ENCODE results near the gene ACSL5. TPM values are rescaled to one million over a fixed set of nuclear protein-coding genes. Genes with fewer than 3 reads are reported as not detected.
"Not testable (repeated sequence)": the region's sequence is repeated elsewhere in the genome, so short reads cannot be mapped to it uniquely, and the experiment has no call there.

Gene ACSL5
- total RNA-seq, 2 experiments from 2014 or later: 57.8 to 63.7 TPM

DNA sequence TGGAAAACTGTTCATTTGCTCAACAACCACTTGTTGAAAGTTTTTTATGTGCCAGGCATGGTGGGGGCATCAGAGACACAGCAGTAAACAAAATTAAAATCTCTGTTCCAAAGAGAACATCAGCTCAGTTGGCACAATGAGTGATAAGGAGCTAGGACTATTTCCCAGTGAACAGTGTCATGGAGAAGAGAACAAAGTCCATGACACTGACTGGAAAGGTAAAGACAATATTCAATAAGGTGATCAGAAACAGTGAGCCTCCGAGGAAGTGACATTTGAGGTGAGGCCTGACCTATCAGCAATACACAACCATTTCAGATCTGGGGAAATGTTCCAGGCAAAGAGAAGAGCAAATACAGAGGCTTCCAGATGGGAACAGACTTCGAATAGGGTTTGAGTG lies 14.6 kb downstream of the ACSL5 start:
- ChIA-PET POLR2A (no interaction called here), CTCF (interaction anchor here (1.1 kb wide), 1 partner anchor 9 kb away, joined by 5 read pairs; no protein-coding TSS in a partner anchor)
- Mint-ChIP-seq H3K27me3 (no peaks in the 10 kb centered on the region), H3K9me3 (no peaks in the 10 kb centered on the region), H3K4me1 (peaks cover 34% of the 10 kb centered on the region), H3K27ac (no peak overlapping the region), H3K36me3 (ENCODE audit: low read depth) (peaks cover 13% of the 10 kb centered on the region), H3K4me3 (no peak overlapping the region)
- no peak for DNase-seq

DNA sequence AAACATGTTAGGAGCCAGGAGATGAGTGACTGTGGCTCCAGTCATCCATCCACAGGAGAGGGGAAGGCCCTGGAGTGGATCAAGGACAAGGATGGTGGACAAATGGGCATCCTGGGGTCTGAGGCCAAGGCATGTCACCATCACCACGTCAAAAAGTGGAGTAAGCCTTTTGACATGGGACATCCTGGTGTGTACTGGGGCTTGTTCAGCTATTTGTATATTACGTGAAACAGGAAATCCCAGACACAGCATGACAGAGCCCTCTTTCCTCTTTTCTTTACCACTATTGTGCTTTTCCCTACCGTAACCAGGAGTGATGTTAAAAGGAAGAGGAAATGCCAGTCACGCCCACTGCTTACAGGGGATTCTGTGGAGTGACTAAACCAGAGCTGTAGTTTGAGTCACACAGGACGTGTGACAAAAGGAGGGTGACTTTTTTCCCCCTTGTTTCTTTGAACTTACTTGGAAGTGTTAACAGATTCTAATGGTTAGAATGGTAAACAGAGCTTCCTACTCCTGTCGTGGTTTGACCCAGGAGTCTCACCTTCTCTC lies 15.4 kb downstream of the ACSL5 start:
- Mint-ChIP-seq H3K27ac (no peak overlapping the region), H3K27me3 (no peaks in the 10 kb centered on the region), H3K4me3 (no peak overlapping the region), H3K4me1 (peaks cover 35% of the 10 kb centered on the region), H3K36me3 (ENCODE audit: low read depth) (peaks cover 15% of the 10 kb centered on the region), H3K9me3 (no peaks in the 10 kb centered on the region)
- ChIA-PET POLR2A (interaction anchor here (0.5 kb wide), 1 partner anchor 39 kb away, joined by 3 read pairs; no protein-coding TSS in a partner anchor), CTCF (interaction anchor here (2.1 kb wide), 1 partner anchor 14 kb away, joined by 7 read pairs; no protein-coding TSS in a partner anchor)
- DNase-seq: peak; percentile 21

DNA sequence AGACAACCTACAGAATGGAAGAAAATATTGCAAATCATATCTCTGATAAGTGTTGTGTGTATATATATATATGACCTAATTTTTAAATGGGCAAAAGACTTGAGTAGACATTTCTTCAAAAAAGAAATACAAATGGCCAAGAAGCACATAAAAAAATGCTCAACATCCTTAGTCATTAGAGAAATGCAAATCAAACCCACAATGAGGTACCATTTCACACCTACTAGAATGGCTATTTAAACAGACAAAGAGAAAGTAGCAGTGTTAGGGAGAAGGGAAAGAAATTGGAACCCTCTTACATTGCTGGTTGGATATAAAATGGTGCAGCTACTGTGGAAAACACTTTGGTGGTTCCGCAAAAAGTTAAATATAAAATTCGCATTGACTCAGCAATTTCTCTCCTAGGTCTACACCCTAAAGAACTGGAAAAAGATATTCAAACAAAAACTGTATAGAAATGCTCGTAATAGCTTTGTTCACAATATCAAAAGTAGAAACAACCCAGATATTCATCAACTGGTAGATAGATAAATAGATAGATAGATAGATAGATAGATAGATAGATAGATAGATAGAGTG lies 16.3 kb downstream of the ACSL5 start:
- POLR2A ChIA-PET: no interaction called here
- no peak overlapping the region for H3K4me3 Mint-ChIP-seq
- H3K9me3 Mint-ChIP-seq: no peaks in the 10 kb centered on the region
- peaks cover 13% of the 10 kb centered on the region for H3K36me3 Mint-ChIP-seq (ENCODE audit: low read depth)
- no peak overlapping the region for H3K27ac Mint-ChIP-seq
- H3K27me3 Mint-ChIP-seq: no peaks in the 10 kb centered on the region
- DNase-seq: no peak
- CTCF ChIA-PET: interaction anchor here (2.1 kb wide), 1 partner anchor 14 kb away, joined by 7 read pairs; no protein-coding TSS in a partner anchor
- H3K4me1 Mint-ChIP-seq: peaks cover 33% of the 10 kb centered on the region

DNA sequence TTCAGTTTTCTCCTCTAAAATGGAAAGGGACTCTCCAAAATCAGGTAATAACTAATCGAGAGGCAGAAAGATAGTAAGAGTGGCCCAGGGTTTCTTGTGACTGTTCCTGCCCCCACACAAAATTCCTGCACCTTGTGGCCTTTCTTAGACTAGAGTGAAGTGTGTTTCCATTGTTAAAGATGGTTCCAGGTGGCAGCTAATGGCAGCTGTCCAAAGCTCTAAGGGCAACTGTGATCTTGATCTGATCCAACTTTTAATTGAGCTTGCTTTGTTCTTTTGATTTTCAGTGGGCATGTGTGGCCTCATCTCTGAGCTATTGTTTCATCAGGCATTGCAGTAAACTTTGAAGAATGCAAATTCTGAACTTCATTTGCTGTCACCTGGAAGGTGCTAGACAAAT lies 19.4 kb downstream of the ACSL5 start:
- POLR2A ChIA-PET: no interaction called here
- no peaks in the 10 kb centered on the region for H3K9me3 Mint-ChIP-seq
- H3K27me3 Mint-ChIP-seq: no peaks in the 10 kb centered on the region
- H3K4me1 Mint-ChIP-seq: peaks cover 27% of the 10 kb centered on the region
- CTCF ChIA-PET: interaction anchor here (0.6 kb wide), 1 partner anchor 12 kb away, joined by 3 read pairs; no protein-coding TSS in a partner anchor
- no peak for DNase-seq
- no peak overlapping the region for H3K4me3 Mint-ChIP-seq
- H3K36me3 Mint-ChIP-seq (ENCODE audit: low read depth): peaks cover 11% of the 10 kb centered on the region
- no peak overlapping the region for H3K27ac Mint-ChIP-seq

DNA sequence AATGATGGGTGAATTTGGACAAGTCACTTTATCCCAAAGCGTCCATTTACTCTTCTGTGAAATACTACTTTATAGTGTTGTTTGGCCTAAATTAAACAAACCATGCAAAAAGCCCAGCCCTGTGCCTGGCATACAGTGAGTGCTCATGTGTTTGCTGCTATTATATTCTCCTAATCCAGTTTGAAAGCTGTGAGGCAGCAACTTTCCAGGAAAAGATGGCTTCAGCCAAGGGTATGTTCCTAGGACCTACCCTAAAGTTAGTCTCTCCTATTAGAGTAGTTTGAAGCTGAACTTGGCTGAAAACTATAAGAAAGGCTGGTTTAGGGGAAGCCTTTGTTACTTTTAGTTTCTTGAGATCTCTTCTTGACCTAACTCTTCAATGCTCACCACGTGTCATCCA lies 19.9 kb downstream of the ACSL5 start:
- Mint-ChIP-seq H3K36me3 (ENCODE audit: low read depth) (peaks cover 11% of the 10 kb centered on the region), H3K4me1 (peaks cover 22% of the 10 kb centered on the region), H3K9me3 (no peaks in the 10 kb centered on the region), H3K4me3 (no peak overlapping the region), H3K27me3 (no peaks in the 10 kb centered on the region), H3K27ac (no peak overlapping the region)
- CTCF ChIA-PET: no interaction called here
- POLR2A ChIA-PET: no interaction called here
- DNase-seq: no peak

DNA sequence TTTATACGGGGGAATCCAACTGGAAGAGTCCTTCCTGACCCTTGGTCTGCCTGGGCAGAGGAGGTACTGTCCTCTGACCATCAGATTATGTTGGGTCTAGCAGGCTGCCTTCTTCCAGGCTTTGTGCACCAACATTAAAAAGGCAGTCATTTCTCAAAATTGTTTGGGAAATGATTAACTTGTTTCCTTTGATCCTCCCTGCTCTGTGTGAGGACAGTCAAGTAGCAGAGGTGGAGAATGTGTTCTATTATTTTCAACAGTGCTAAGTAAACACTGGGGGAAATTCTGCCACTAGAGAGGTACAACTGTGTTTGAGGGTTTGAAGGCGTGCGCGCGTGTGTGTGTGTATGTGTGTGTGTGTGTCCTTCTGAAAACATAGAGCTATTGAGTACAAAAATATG lies 20.6 kb downstream of the ACSL5 start:
- Mint-ChIP-seq H3K36me3 (ENCODE audit: low read depth) (peaks cover 12% of the 10 kb centered on the region), H3K27ac (no peak overlapping the region), H3K27me3 (no peaks in the 10 kb centered on the region), H3K4me1 (peaks cover 16% of the 10 kb centered on the region), H3K4me3 (no peak overlapping the region), H3K9me3 (no peaks in the 10 kb centered on the region)
- DNase-seq: no peak
- CTCF ChIA-PET: no interaction called here
- POLR2A ChIA-PET: no interaction called here

DNA sequence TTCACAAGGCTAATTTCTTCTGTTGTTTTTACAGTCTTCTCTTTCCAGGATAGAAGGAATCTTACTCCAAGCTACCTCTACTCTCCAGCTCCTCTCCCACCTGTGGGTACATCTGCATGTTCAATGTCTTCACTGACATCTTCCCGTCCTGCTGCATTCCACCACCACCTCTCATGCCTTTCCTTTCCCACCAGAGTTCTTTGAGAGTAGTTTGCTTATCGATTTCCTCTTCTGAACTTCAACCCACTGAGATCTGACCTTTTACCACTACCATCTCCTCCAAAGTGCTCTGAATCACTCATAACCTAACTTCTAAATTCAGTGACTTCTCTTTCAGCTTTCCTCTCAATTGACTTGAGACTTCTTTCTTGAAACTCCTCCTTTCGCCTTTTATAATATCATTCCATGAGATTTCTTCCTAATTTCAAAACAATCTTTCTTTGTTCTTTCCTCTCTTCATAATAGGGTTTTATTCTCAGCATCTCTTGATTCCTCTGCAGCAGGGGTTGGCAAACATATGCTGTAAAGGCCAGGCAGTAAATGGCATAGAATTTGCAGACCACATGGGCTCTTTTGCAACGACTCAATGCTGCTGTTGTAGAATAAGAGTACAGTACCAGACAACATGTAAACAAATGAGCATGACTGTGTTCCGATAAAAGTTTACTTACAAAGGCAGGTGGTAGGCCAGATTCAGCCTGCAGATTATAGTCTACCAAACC lies 22.1 kb downstream of the ACSL5 start:
- no peak for DNase-seq
- ChIA-PET POLR2A (no interaction called here), CTCF (interaction anchor here (0.7 to 1.0 kb wide), 2 partner anchors 14 to 18 kb away, joined by 3 read pairs; no protein-coding TSS in a partner anchor)
- Mint-ChIP-seq H3K27me3 (no peaks in the 10 kb centered on the region), H3K9me3 (no peaks in the 10 kb centered on the region), H3K4me3 (no peak overlapping the region), H3K4me1 (peaks cover 6% of the 10 kb centered on the region), H3K27ac (no peak overlapping the region), H3K36me3 (ENCODE audit: low read depth) (peaks cover 16% of the 10 kb centered on the region)

DNA sequence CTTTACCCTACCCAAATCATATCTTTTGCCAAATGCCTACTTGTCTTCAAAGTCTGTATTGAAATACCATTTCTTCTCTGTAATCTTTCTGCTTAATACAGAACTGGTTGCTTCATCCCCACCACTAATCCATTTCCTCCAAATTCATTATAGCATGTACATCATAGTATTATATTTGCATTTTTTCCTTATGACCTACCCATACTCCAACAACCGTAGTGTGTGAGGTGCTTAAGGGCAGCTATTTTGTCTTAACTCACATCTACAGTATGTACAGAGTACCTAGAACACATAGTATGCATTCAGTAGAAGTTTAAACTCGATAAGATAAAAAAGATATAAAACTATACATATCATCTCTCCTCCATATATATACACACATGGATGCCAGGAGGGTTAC lies 23.7 kb downstream of the ACSL5 start:
- POLR2A ChIA-PET: no interaction called here
- no peaks in the 10 kb centered on the region for H3K9me3 Mint-ChIP-seq

DNA sequence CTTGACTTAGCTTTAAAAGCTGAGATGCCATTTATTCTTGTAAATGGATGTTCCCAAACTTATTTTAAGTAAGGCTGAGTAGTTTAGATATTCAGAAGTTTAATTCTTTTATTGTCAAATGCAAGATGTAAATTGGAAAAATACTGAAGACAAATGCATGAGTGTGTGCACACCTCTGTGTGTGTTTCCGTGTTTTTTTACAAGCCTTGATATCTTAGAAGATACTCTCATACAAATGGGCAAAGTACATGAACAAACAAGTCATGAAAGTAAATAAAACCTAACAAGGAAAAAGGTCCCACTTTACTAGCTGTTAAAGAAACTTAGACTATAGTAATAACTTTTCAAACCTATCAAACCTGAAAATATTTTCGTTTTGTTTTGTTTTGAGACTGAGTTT lies 29.0 kb downstream of the ACSL5 start:
- DNase-seq: no peak
- Mint-ChIP-seq H3K4me1 (no peaks in the 10 kb centered on the region), H3K36me3 (ENCODE audit: low read depth) (peaks cover 52% of the 10 kb centered on the region), H3K9me3 (peaks cover 2% of the 10 kb centered on the region), H3K27me3 (no peaks in the 10 kb centered on the region), H3K27ac (no peak overlapping the region), H3K4me3 (no peak overlapping the region)
- POLR2A ChIA-PET: no interaction called here
- CTCF ChIA-PET: no interaction called here

More for the DNA sequence above, 23.7 kb downstream of the ACSL5 start:
- DNase-seq: no peak
- Mint-ChIP-seq H3K27ac (no peak overlapping the region), H3K4me1 (peaks cover 3% of the 10 kb centered on the region), H3K36me3 (ENCODE audit: low read depth) (peaks cover 19% of the 10 kb centered on the region), H3K4me3 (no peak overlapping the region), H3K27me3 (no peaks in the 10 kb centered on the region)
- CTCF ChIA-PET: no interaction called here

DNA sequence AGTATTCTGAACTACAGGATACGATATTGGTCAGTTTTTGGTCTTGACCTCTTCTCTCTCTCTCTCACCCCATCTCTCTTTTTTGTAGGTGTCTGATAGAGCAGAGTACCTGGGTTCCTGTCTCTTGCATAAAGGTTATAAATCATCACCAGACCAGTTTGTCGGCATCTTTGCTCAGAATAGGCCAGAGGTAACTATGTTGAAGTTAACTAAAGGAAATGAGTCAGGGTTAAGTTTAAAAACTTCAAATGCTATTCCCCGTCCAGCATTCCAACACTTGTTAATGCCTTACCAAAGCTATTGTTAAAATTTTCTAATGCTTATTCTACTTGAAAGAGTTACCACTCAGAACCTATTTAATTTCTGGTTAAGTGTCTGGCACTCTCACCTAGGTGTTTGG lies 30.7 kb downstream of the ACSL5 start:
- CTCF ChIA-PET: no interaction called here
- Mint-ChIP-seq H3K9me3 (peaks cover 2% of the 10 kb centered on the region), H3K4me1 (no peaks in the 10 kb centered on the region), H3K27ac (no peak overlapping the region), H3K27me3 (no peaks in the 10 kb centered on the region), H3K36me3 (ENCODE audit: low read depth) (peaks cover 57% of the 10 kb centered on the region), H3K4me3 (no peak overlapping the region)
- POLR2A ChIA-PET: no interaction called here
- no peak for DNase-seq

DNA sequence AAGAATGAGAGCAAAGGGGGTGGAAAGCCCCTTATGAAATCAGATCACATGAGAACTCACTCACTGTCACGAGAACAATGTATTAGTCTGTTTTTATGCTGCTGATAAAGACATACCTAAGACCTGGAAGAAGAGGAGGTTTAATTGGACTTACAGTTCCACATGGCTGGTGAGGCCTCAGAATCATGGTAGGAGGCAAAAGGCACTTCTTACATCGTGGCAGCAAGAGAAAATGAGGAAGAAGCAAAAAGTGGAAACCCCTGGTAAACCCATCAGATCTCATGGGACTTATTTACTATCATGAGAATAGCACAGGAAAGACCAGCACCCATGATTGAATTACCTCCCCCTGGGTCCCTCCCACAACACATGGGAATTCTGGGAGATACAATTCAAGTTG lies 32.9 kb downstream of the ACSL5 start:
- H3K27me3 Mint-ChIP-seq, DNase-seq, H3K27ac Mint-ChIP-seq, POLR2A ChIA-PET, H3K4me3 Mint-ChIP-seq, CTCF ChIA-PET, H3K4me1 Mint-ChIP-seq, H3K9me3 Mint-ChIP-seq: not testable (repeated sequence)
- peaks cover 58% of the 10 kb centered on the region for H3K36me3 Mint-ChIP-seq (ENCODE audit: low read depth)

DNA sequence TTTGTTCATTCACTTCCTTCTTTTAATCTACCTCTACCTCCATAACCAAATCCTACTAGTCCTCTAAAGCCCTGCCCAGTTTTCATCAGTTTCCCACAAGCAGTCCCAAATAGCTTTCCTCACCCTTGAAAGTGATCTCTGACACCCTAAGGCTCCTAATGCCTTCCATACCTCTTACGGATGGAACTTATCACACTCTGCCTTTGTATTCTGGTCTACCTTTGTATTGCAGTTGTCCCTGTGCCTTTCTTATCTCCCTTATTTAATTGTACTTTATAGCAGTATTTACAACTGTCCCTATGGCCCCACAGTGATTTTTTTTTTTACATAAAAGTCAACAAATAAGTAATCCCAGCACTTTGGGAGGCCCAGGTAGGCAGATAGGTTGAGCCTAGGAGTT lies 33.8 kb downstream of the ACSL5 start:
- Mint-ChIP-seq H3K27me3 (no peaks in the 10 kb centered on the region), H3K9me3 (peaks cover 2% of the 10 kb centered on the region), H3K27ac (no peak overlapping the region), H3K36me3 (ENCODE audit: low read depth) (peaks cover 55% of the 10 kb centered on the region), H3K4me3 (no peak overlapping the region), H3K4me1 (no peaks in the 10 kb centered on the region)
- ChIA-PET POLR2A (no interaction called here), CTCF (no interaction called here)
- DNase-seq: no peak

DNA sequence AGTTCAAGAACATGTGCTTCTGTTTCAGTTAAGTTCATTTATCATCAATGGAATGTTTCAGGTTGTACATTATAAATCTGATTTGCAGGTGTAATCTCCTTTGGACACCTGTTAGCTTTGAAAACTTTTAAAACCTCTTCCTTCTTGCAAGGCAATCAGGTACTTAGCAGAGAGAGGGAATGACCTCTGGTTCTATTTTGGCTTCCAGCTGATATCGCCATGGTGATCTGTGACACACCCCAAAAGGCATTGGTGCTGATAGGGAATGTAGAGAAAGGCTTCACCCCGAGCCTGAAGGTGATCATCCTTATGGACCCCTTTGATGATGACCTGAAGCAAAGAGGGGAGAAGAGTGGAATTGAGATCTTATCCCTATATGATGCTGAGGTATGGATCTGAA lies 35.4 kb downstream of the ACSL5 start:
- no peak for DNase-seq
- H3K27ac Mint-ChIP-seq: no peak overlapping the region
- no peaks in the 10 kb centered on the region for H3K27me3 Mint-ChIP-seq
- peaks cover 52% of the 10 kb centered on the region for H3K36me3 Mint-ChIP-seq (ENCODE audit: low read depth)
- no peaks in the 10 kb centered on the region for H3K4me1 Mint-ChIP-seq
- H3K4me3 Mint-ChIP-seq: no peak overlapping the region
- ChIA-PET CTCF (interaction anchor here (0.6 to 1.0 kb wide), 2 partner anchors 23 to 272 kb away, joined by 3 read pairs; no protein-coding TSS in a partner anchor), POLR2A (no interaction called here)
- H3K9me3 Mint-ChIP-seq: peaks cover 2% of the 10 kb centered on the region
